ENCODE results near the gene IRGC. TPM values are rescaled to one million over a fixed set of nuclear protein-coding genes. Genes with fewer than 3 reads are reported as not detected.

IRGC gene
- total RNA-seq (not detected), total RNA-seq (0 to 0.10 (median 0) reads per million in 29 experiments)
- total RNA-seq (2013) = not detected

DNA sequence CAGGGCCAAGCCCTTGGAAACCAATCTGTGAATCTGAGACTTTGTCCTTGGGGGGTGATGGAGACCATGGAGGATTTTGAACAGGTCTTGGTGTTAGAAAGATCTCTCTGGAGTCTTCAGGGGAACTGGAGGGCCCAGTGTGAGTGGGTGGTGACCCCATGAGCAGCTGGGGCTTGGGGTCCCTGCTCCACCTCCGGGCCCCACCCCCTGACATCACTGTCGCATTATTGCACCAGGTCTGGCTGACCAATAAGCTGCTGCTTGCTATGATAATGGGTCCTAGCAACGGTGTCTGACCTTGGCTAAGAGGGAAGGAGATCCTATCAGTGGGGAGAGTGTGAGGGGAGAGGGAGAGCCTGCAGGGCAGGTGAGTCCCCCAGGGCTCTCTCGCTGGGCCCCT is at the start of gene IRGC:
IRGC (plus strand) TSS at position 301 of the 400 bp plus-strand sequence. CDS start 2,483 bp downstream, outside the sequence.
- H3K4me3 ChIP-seq (ENCODE audit: control insufficient read depth in 1 of 2, extremely low read depth in 1 of 2, low read length in 1 of 2) = no peak within 1 kb of the TSS
- no peaks in the 10 kb centered on the region for H3K36me3 ChIP-seq (ENCODE audit: control insufficient read depth in 2 of 2, extremely low read depth in 1 of 2, insufficient read depth in 1 of 2, low read length in 1 of 2)
- no peak within 1 kb of the TSS for H3K4me3 Mint-ChIP-seq
- no peaks in the 10 kb centered on the region for H3K36me3 Mint-ChIP-seq
- H3K27me3 ChIP-seq (replicated peaks in 1 of 2; ENCODE audit: control insufficient read depth in 2 of 2, extremely low read depth in 1 of 2, insufficient read depth in 2 of 2, low read length in 1 of 2) = peaks cover 0 to 48% of the 10 kb centered on the region in 2 experiments
- no peak for DNase-seq
- peaks cover 13 to 18% of the 10 kb centered on the region in 2 donors for H3K27me3 Mint-ChIP-seq
- ChIA-PET POLR2A (no interaction called here), CTCF (no interaction called here)
- ATAC-seq (replicated peaks in 1 of 4) = no peak
- no peaks in the 10 kb centered on the region for H3K4me1 Mint-ChIP-seq
- no peaks in the 10 kb centered on the region for H3K9me3 Mint-ChIP-seq
- no peak within 1 kb of the TSS for H3K27ac Mint-ChIP-seq
- H3K9me3 ChIP-seq = no peaks in the 10 kb centered on the region
- 25% methylated on average over 1 of the region's 4 CpGs for WGBS (ENCODE audit: insufficient coverage)
- no peaks in the 10 kb centered on the region for H3K4me1 ChIP-seq (ENCODE audit: control insufficient read depth in 1 of 2, extremely low read depth in 1 of 2, insufficient read depth in 2 of 2, low read length in 2 of 2)
- H3K27ac ChIP-seq (ENCODE audit: low read length) = no peak within 1 kb of the TSS

GRCh38 chr19:43667126-43667875 is 48.6 kb upstream of the IRGC start:
- Histone ChIP-seq H3K27ac (ENCODE audit: low read length) (no peak overlapping the region), H3K27me3 (replicated peaks in 1 of 2; ENCODE audit: control insufficient read depth in 2 of 2, extremely low read depth in 1 of 2, insufficient read depth in 2 of 2, low read length in 1 of 2) (peaks cover 0 to 6% of the 10 kb centered on the region in 2 experiments), H3K36me3 (ENCODE audit: control insufficient read depth in 2 of 2, extremely low read depth in 1 of 2, insufficient read depth in 1 of 2, low read length in 1 of 2) (no peaks in the 10 kb centered on the region), H3K4me1 (ENCODE audit: control insufficient read depth in 1 of 2, extremely low read depth in 1 of 2, insufficient read depth in 2 of 2, low read length in 2 of 2) (peaks cover 26 to 56% of the 10 kb centered on the region in 2 experiments), H3K4me3 (ENCODE audit: control insufficient read depth in 1 of 2, extremely low read depth in 1 of 2, low read length in 1 of 2) (peak overlapping the region in 1 of 2 donors; percentile 64), H3K9me3 (no peaks in the 10 kb centered on the region)
- Mint-ChIP-seq H3K9me3 (no peaks in the 10 kb centered on the region), H3K36me3 (peaks cover 26% of the 10 kb centered on the region), H3K27ac (peak overlapping the region in 1 of 2 donors; percentile 79), H3K4me3 (peak overlapping the region; percentile 82 to 87 (median 84)), H3K4me1 (peaks cover 42 to 55% (median 52%) of the 10 kb centered on the region in 3 donors), H3K27me3 (no peaks in the 10 kb centered on the region)
- DNase-seq (peak in 4 of 35 experiments; percentile 1 to 6 (median 2)), ATAC-seq (replicated peaks in 1 of 4) (no peak)
- 93% methylated on average over 7 of the region's 26 CpGs for WGBS (ENCODE audit: insufficient coverage)
- POLR2A ChIA-PET = no interaction called here
- CTCF ChIA-PET = interaction anchor here (0.6 to 1.1 kb wide), 2 partner anchors 164 to 228 kb away, joined by 3 to 9 read pairs; no protein-coding TSS in a partner anchor

- Mint-ChIP-seq H3K9me3 (no peaks in the 10 kb centered on the region), H3K4me1 (peaks cover 42 to 54% (median 52%) of the 10 kb centered on the region in 3 donors), H3K27me3 (no peaks in the 10 kb centered on the region), H3K27ac (peak overlapping the region; percentile 76 to 79), H3K36me3 (peaks cover 21% of the 10 kb centered on the region), H3K4me3 (peak overlapping the region; percentile 82 to 87 (median 84))
- Histone ChIP-seq H3K4me3 (ENCODE audit: control insufficient read depth in 1 of 2, extremely low read depth in 1 of 2, low read length in 1 of 2) (peak overlapping the region; percentile 39 to 64), H3K4me1 (ENCODE audit: control insufficient read depth in 1 of 2, extremely low read depth in 1 of 2, insufficient read depth in 2 of 2, low read length in 2 of 2) (peaks cover 26 to 56% of the 10 kb centered on the region in 2 experiments), H3K27ac (ENCODE audit: low read length) (no peak overlapping the region), H3K27me3 (replicated peaks in 1 of 2; ENCODE audit: control insufficient read depth in 2 of 2, extremely low read depth in 1 of 2, insufficient read depth in 2 of 2, low read length in 1 of 2) (peaks cover 0 to 6% of the 10 kb centered on the region in 2 experiments), H3K36me3 (ENCODE audit: control insufficient read depth in 2 of 2, extremely low read depth in 1 of 2, insufficient read depth in 1 of 2, low read length in 1 of 2) (no peaks in the 10 kb centered on the region), H3K9me3 (no peaks in the 10 kb centered on the region)
- ChIA-PET POLR2A (interaction anchor here (0.6 to 1.3 kb wide), 6 partner anchors 72 to 229 kb away, joined by 3 to 5 read pairs (median 4); partner anchors contain the start of genes IRGQ (in 1 of the 2) and ZNF576 (in 1 of the 2)), CTCF (interaction anchor here (0.6 to 1.6 kb wide), 34 partner anchors 8 to 1023 kb away, joined by 3 to 20 read pairs (median 5); partner anchors contain the start of genes SMG9 (in 2 of the 2), IRGQ (in 1 of the 2), PHLDB3 (in 1 of the 2) and ZNF224 (in 1 of the 2))
- no peak for ATAC-seq (replicated peaks in 1 of 4)
- DNase-seq = peak in 3 of 35 experiments; percentile 5 to 14 (median 10)
- 46% methylated on average over 29 of the region's 29 CpGs for WGBS (ENCODE audit: insufficient coverage)
These were observed 47.9 kb upstream of the IRGC start for GRCh38 chr19:43667876-43668405.

GRCh38 chr19:43668406-43669109 is 47.3 kb upstream of the IRGC start:
- Mint-ChIP-seq H3K9me3 (no peaks in the 10 kb centered on the region), H3K4me1 (peaks cover 42 to 50% (median 49%) of the 10 kb centered on the region in 3 donors), H3K36me3 (peaks cover 20% of the 10 kb centered on the region), H3K27ac (peak overlapping the region; percentile 76 to 79), H3K27me3 (no peaks in the 10 kb centered on the region), H3K4me3 (peak overlapping the region; percentile 82 to 87 (median 84))
- no peaks in the 10 kb centered on the region for H3K36me3 ChIP-seq (ENCODE audit: control insufficient read depth in 2 of 2, extremely low read depth in 1 of 2, insufficient read depth in 1 of 2, low read length in 1 of 2)
- DNase-seq (peak; percentile 87 to 98 (median 95)), ATAC-seq (replicated peaks in 1 of 4) (peak; percentile 82 to 87 (median 85))
- H3K27me3 ChIP-seq (replicated peaks in 1 of 2; ENCODE audit: control insufficient read depth in 2 of 2, extremely low read depth in 1 of 2, insufficient read depth in 2 of 2, low read length in 1 of 2) = peaks cover 0 to 6% of the 10 kb centered on the region in 2 experiments
- peaks cover 26 to 53% of the 10 kb centered on the region in 2 experiments for H3K4me1 ChIP-seq (ENCODE audit: control insufficient read depth in 1 of 2, extremely low read depth in 1 of 2, insufficient read depth in 2 of 2, low read length in 2 of 2)
- H3K9me3 ChIP-seq = no peaks in the 10 kb centered on the region
- H3K27ac ChIP-seq (ENCODE audit: low read length) = peak overlapping the region; percentile 22
- POLR2A ChIA-PET = interaction anchor here (0.6 to 1.3 kb wide), 7 partner anchors 57 to 229 kb away, joined by 3 to 5 read pairs (median 4); partner anchors contain the start of genes IRGQ (in 1 of the 2) and ZNF576 (in 1 of the 2)
- WGBS (ENCODE audit: insufficient coverage) = 0% methylated on average over 39 of the region's 44 CpGs
- peak overlapping the region; percentile 58 to 64 for H3K4me3 ChIP-seq (ENCODE audit: control insufficient read depth in 1 of 2, extremely low read depth in 1 of 2, low read length in 1 of 2)
- CTCF ChIA-PET = interaction anchor here (0.5 to 1.6 kb wide), 38 partner anchors 9 to 1022 kb away, joined by 3 to 20 read pairs (median 5); partner anchors contain the start of genes SMG9 (in 2 of the 2), IRGQ (in 1 of the 2), PHLDB3 (in 1 of the 2) and ZNF224 (in 1 of the 2)

GRCh38 chr19:43672061-43672679 is 43.7 kb upstream of the IRGC start:
- H3K36me3 ChIP-seq (ENCODE audit: control insufficient read depth in 2 of 2, extremely low read depth in 1 of 2, insufficient read depth in 1 of 2, low read length in 1 of 2) = no peaks in the 10 kb centered on the region
- no peak overlapping the region for H3K4me3 Mint-ChIP-seq
- peaks cover 0 to 6% of the 10 kb centered on the region in 2 experiments for H3K27me3 ChIP-seq (replicated peaks in 1 of 2; ENCODE audit: control insufficient read depth in 2 of 2, extremely low read depth in 1 of 2, insufficient read depth in 2 of 2, low read length in 1 of 2)
- WGBS (ENCODE audit: insufficient coverage) = 50% methylated on average over 1 of the region's 6 CpGs
- no peaks in the 10 kb centered on the region for H3K27me3 Mint-ChIP-seq
- POLR2A ChIA-PET = no interaction called here
- no peak for ATAC-seq (replicated peaks in 1 of 4)
- H3K9me3 ChIP-seq = no peaks in the 10 kb centered on the region
- CTCF ChIA-PET = interaction anchor here in 1 of 2 donors (0.7 kb wide), 1 partner anchor 21 kb away, joined by 3 read pairs; no protein-coding TSS in a partner anchor
- H3K27ac Mint-ChIP-seq = peak overlapping the region; percentile 7 to 50
- no peak overlapping the region for H3K4me3 ChIP-seq (ENCODE audit: control insufficient read depth in 1 of 2, extremely low read depth in 1 of 2, low read length in 1 of 2)
- peaks cover 13 to 33% of the 10 kb centered on the region in 2 experiments for H3K4me1 ChIP-seq (ENCODE audit: control insufficient read depth in 1 of 2, extremely low read depth in 1 of 2, insufficient read depth in 2 of 2, low read length in 2 of 2)
- peaks cover 9% of the 10 kb centered on the region for H3K36me3 Mint-ChIP-seq
- H3K4me1 Mint-ChIP-seq = peaks cover 30 to 43% (median 34%) of the 10 kb centered on the region in 3 donors
- DNase-seq = no peak
- no peaks in the 10 kb centered on the region for H3K9me3 Mint-ChIP-seq
- H3K27ac ChIP-seq (ENCODE audit: low read length) = no peak overlapping the region
